HepG2 (cell line): Measurements from ENCODE around the gene TBC1D20. TPM values are rescaled to one million over a fixed set of nuclear protein-coding genes. Genes with fewer than 3 reads are reported as not detected.

Source experiments
- BCL6 ChIP-seq: IDR thresholded peaks from 2 replicates; pipeline ENCODE4 v1.6.1; 2016; ENCODE audit warnings: missing genetic modification reagents, missing compliant biosample characterization
- CEBPB ChIP-seq: IDR thresholded peaks from 2 replicates; pipeline ENCODE4 v1.6.1; 2011; ENCODE audit warnings: low read depth, low read length, improper control_type of control experiment, borderline replicate concordance
- EEA1 ChIP-seq: sonication (generic); formaldehyde crosslinking; IDR thresholded peaks from 2 replicates; pipeline ENCODE4 v1.5.1; 2020; ENCODE audit warnings: mild to moderate bottlenecking, missing genetic modification reagents, borderline replicate concordance
- KIAA2018 ChIP-seq: sonication (generic); formaldehyde crosslinking; IDR thresholded peaks from 2 replicates; pipeline ENCODE4 v1.5.0; 2020; ENCODE audit warnings: mild to moderate bottlenecking, missing genetic modification reagents, borderline replicate concordance
- NBN ChIP-seq: fragments of 450-650 bp; conservative IDR thresholded peaks from 2 replicates; pipeline ENCODE4 v1.6.1; 2017
- PRDM10 ChIP-seq: sonication (generic); formaldehyde crosslinking; IDR thresholded peaks from 2 replicates; pipeline ENCODE4 v1.4.0; 2020; ENCODE audit warnings: low read depth, missing genetic modification reagents
- SATB2 ChIP-seq: sonication (generic); formaldehyde crosslinking; IDR thresholded peaks from 2 replicates; pipeline ENCODE4 v1.5.0; 2020; ENCODE audit warnings: missing genetic modification reagents
- TOE1 ChIP-seq: sonication (generic); formaldehyde crosslinking; IDR thresholded peaks from 2 replicates; pipeline ENCODE4 v1.4.0; 2020; ENCODE audit warnings: mild to moderate bottlenecking, missing genetic modification reagents
- TOPORS ChIP-seq: sonication (generic); formaldehyde crosslinking; IDR thresholded peaks from 2 replicates; pipeline ENCODE4 v1.8.0; 2023; ENCODE audit warnings: mild to moderate bottlenecking, missing genetic modification reagents
- ZKSCAN5 ChIP-seq: sonication (generic); formaldehyde crosslinking; IDR thresholded peaks from 2 replicates; pipeline ENCODE4 v1.5.1; 2020; ENCODE audit warnings: mild to moderate bottlenecking, missing genetic modification reagents
- ZNF225 ChIP-seq: sonication (generic); formaldehyde crosslinking; IDR thresholded peaks from 2 replicates; pipeline ENCODE4 v1.4.0; 2020; ENCODE audit warnings: mild to moderate bottlenecking, missing genetic modification reagents
- ZNF333 ChIP-seq: sonication (generic); formaldehyde crosslinking; IDR thresholded peaks from 2 replicates; pipeline ENCODE4 v1.4.0; 2020; ENCODE audit warnings: mild to moderate bottlenecking, missing genetic modification reagents, borderline replicate concordance
- ZNF33B ChIP-seq: sonication (generic); formaldehyde crosslinking; IDR thresholded peaks from 2 replicates; pipeline ENCODE4 v1.5.1; 2020; ENCODE audit warnings: mild to moderate bottlenecking, missing genetic modification reagents
- ZNF451 ChIP-seq: sonication (generic); formaldehyde crosslinking; IDR thresholded peaks from 2 replicates; pipeline ENCODE4 v1.5.0; 2020; ENCODE audit warnings: mild to moderate bottlenecking, missing genetic modification reagents
- polyA plus RNA-seq, 8 experiments: library from polyadenylated mRNA; depleted of rRNA in 3 of 8; stranded (reverse) in 7 of 8; unstranded in 1 of 8; fragments of >200 nt; fragmentation: Illumina TruSeq in 4 of 8; extraction: Trizol in 4 of 8; gene quantifications; 2 replicates each; pipeline versions ENCODE4 v1.2.1 to v1.2.3, GENCODE V29; 2011 to 2016; ENCODE audit warnings: low read depth in 4 of 8, missing spikeins in 1 of 8, mixed read lengths in 1 of 8; ENCODE audit not compliant: insufficient read depth in 1 of 8
- total RNA-seq, 5 experiments: library from RNA; depleted of rRNA; stranded (reverse); fragments of >200 nt; fragmentation: Illumina TruSeq; extraction: Trizol; gene quantifications; 2 replicates each; pipeline ENCODE4 v1.2.3, GENCODE V29; 2016; ENCODE audit warnings: low read depth in 1 of 5

Gene TBC1D20
- total and polyA plus RNA-seq, 2 of the 13 experiments (the other 11 are each of a cell fraction or from before 2014, with no cell fraction given), result 36.6 to 47.1 TPM

GRCh38 chr20:396252-396618, 66.1 kb downstream of the TBC1D20 start (continued):
- TF ChIP-seq KIAA2018 (CRISPR knock-in tag) (no peak), NBN (no peak), PRDM10 (CRISPR knock-in tag) (no peak), TOPORS (CRISPR knock-in tag) (no peak), TOE1 (no peak), ZNF225 (no peak; the same call in 1 of the 2 replicates), ZNF451 (CRISPR knock-in tag) (peak; percentile 43; the same call in 1 of the 2 replicates), SATB2 (CRISPR knock-in tag) (no peak), ZNF333 (peak; percentile 52; the same call in 1 of the 2 replicates), EEA1 (CRISPR knock-in tag) (0 out of 2 replicates have a peak, but pooled peaks have one; percentile 47), BCL6 (no peak), ZNF33B (CRISPR knock-in tag) (no peak), CEBPB (no peak), ZKSCAN5 (CRISPR knock-in tag) (no peak; the same call in 1 of the 2 replicates)
